ENCODE results near the gene INF2. TPM values are rescaled to one million over a fixed set of nuclear protein-coding genes. Genes with fewer than 3 reads are reported as not detected.
"Not testable (repeated sequence)": the region's sequence is repeated elsewhere in the genome, so short reads cannot be mapped to it uniquely, and the experiment has no call there.

Gene INF2
- total RNA-seq, 3 donors from 2014 or later, result 31.0 to 70.9 (median 51.5) TPM

GRCh38 chr14:104650057-104650980 is 39.1 kb upstream of the INF2 start:
- Histone ChIP-seq H3K9me3 (peaks cover 2 to 3% of the 10 kb centered on the region in 2 donors), H3K27ac (no peak overlapping the region), H3K36me3 (no peaks in the 10 kb centered on the region), H3K4me1 (no peaks in the 10 kb centered on the region), H3K4me3 (peak overlapping the region; percentile 33 to 68 (median 46)), H3K27me3 (no peaks in the 10 kb centered on the region)
- intact Hi-C loops (cut with DNase I; ENCODE audit: low total_unique reads), result loop anchor here (1.0 to 10.0 kb wide), 2 partner anchors 22 to 54 kb away; no protein-coding TSS in a partner anchor
- peak; percentile 81 to 95 (median 91) for TF ChIP-seq CTCF (IDR thresholded peaks at IDR 0.05)
- no peak for TF ChIP-seq POLR2AphosphoS5 (IDR thresholded peaks at IDR 0.05)
- no peak for TF ChIP-seq POLR2A (IDR thresholded peaks at IDR 0.05)
- no peak for DNase-seq (ENCODE audit: low spot score in 2 of 2)

- no peaks in the 10 kb centered on the region for H3K36me3 ChIP-seq
- H3K27me3 ChIP-seq, result no peaks in the 10 kb centered on the region
- H3K9me3 ChIP-seq, result no peaks in the 10 kb centered on the region
- intact Hi-C loops (cut with DNase I; ENCODE audit: low total_unique reads), result loop anchor here (1.0 to 10.0 kb wide), 2 partner anchors 21 to 54 kb away; no protein-coding TSS in a partner anchor
- DNase-seq (ENCODE audit: low spot score in 2 of 2), result no peak
- H3K4me1 ChIP-seq, result no peaks in the 10 kb centered on the region
- no peak overlapping the region for H3K27ac ChIP-seq
- TF ChIP-seq POLR2AphosphoS5 (IDR thresholded peaks at IDR 0.05), result no peak
- TF ChIP-seq CTCF (IDR thresholded peaks at IDR 0.05), result no peak
- no peak for TF ChIP-seq POLR2A (IDR thresholded peaks at IDR 0.05)
- H3K4me3 ChIP-seq, result no peak overlapping the region
Observed at GRCh38 chr14:104650981-104651875, 38.2 kb upstream of the INF2 start.

GRCh38 chr14:104651876-104652260 is 37.5 kb upstream of the INF2 start:
- no peak overlapping the region for H3K27ac ChIP-seq
- no peaks in the 10 kb centered on the region for H3K4me1 ChIP-seq
- H3K27me3 ChIP-seq, result no peaks in the 10 kb centered on the region
- TF ChIP-seq POLR2A (IDR thresholded peaks at IDR 0.05) (no peak), CTCF (IDR thresholded peaks at IDR 0.05) (no peak), POLR2AphosphoS5 (IDR thresholded peaks at IDR 0.05) (no peak)
- intact Hi-C loops (cut with DNase I; ENCODE audit: low total_unique reads), result loop anchor here (10.0 kb wide), 1 partner anchor 53 kb away; no protein-coding TSS in a partner anchor
- no peaks in the 10 kb centered on the region for H3K36me3 ChIP-seq
- no peaks in the 10 kb centered on the region for H3K9me3 ChIP-seq
- no peak for DNase-seq (ENCODE audit: low spot score in 2 of 2)
- H3K4me3 ChIP-seq, result no peak overlapping the region

GRCh38 chr14:104652386-104652785 is 37.0 kb upstream of the INF2 start:
- no peak for DNase-seq (ENCODE audit: low spot score in 2 of 2)
- TF ChIP-seq POLR2AphosphoS5 (IDR thresholded peaks at IDR 0.05) (no peak), CTCF (IDR thresholded peaks at IDR 0.05) (no peak), POLR2A (IDR thresholded peaks at IDR 0.05) (no peak)
- H3K36me3 ChIP-seq, result no peaks in the 10 kb centered on the region
- H3K4me3 ChIP-seq, result no peak overlapping the region
- intact Hi-C loops (cut with DNase I; ENCODE audit: low total_unique reads), result loop anchor here (10.0 kb wide), 1 partner anchor 52 kb away; no protein-coding TSS in a partner anchor
- no peaks in the 10 kb centered on the region for H3K27me3 ChIP-seq
- no peaks in the 10 kb centered on the region for H3K4me1 ChIP-seq
- H3K27ac ChIP-seq, result no peak overlapping the region
- H3K9me3 ChIP-seq, result no peaks in the 10 kb centered on the region

- H3K27me3 ChIP-seq; H3K4me1 ChIP-seq; H3K4me3 ChIP-seq; H3K9me3 ChIP-seq; DNase-seq (ENCODE audit: low spot score in 2 of 2); H3K36me3 ChIP-seq; H3K27ac ChIP-seq: not testable (repeated sequence)
- intact Hi-C loops (cut with DNase I; ENCODE audit: low total_unique reads), result loop anchor here (10.0 kb wide), 1 partner anchor 51 kb away; no protein-coding TSS in a partner anchor
Observed at GRCh38 chr14:104653130-104653920, 36.1 kb upstream of the INF2 start.
